ENCODE results near the gene PSMC2. TPM values are rescaled to one million over a fixed set of nuclear protein-coding genes. Genes with fewer than 3 reads are reported as not detected.

The PSMC2 gene
- total RNA-seq, 1 donor from 2014 or later, result 128 TPM

DNA sequence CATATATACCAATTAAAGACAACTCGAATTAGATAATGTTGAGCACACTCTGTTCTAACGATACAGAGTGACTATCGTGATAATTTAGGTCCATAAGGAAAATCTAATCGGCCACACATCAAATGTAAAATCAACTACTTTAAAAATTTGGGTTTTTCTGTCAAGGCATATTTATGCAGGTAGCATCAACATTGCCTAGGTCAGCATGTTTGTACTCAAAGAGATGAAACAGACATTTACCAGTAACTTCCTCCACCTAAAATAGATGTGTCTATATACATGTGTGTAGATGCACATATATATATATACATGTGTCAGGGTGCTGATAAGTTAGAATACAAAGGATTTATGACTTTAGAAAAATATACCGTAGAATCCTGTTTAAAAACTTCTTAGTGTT lies 22.0 kb downstream of the PSMC2 start:
- Histone ChIP-seq H3K4me1 (no peaks in the 10 kb centered on the region), H4K20me1 (ENCODE audit: low read depth) (no peaks in the 10 kb centered on the region), H3K9me3 (ENCODE audit: low read depth) (no peaks in the 10 kb centered on the region), H3K79me2 (ENCODE audit: low read depth) (no peaks in the 10 kb centered on the region), H3K27me3 (no peaks in the 10 kb centered on the region), H3K27ac (no peak overlapping the region), H3K4me3 (no peak overlapping the region), H3F3A (ENCODE audit: low read depth) (no peaks in the 10 kb centered on the region), H3K4me2 (no peak overlapping the region), H3K9ac (no peak overlapping the region), H2AFZ (replicated peaks) (no peak overlapping the region), H3K36me3 (peaks cover 13% of the 10 kb centered on the region)
- H3K4me1 Mint-ChIP-seq, result no peaks in the 10 kb centered on the region
- H3K36me3 Mint-ChIP-seq, result peaks cover 15% of the 10 kb centered on the region
- no peak for TF ChIP-seq EZH2phosphoT487 (IDR thresholded peaks at IDR 0.05)
- no peak for TF ChIP-seq EZH2 (IDR thresholded peaks at IDR 0.05)
- TF ChIP-seq, protein P1, sequence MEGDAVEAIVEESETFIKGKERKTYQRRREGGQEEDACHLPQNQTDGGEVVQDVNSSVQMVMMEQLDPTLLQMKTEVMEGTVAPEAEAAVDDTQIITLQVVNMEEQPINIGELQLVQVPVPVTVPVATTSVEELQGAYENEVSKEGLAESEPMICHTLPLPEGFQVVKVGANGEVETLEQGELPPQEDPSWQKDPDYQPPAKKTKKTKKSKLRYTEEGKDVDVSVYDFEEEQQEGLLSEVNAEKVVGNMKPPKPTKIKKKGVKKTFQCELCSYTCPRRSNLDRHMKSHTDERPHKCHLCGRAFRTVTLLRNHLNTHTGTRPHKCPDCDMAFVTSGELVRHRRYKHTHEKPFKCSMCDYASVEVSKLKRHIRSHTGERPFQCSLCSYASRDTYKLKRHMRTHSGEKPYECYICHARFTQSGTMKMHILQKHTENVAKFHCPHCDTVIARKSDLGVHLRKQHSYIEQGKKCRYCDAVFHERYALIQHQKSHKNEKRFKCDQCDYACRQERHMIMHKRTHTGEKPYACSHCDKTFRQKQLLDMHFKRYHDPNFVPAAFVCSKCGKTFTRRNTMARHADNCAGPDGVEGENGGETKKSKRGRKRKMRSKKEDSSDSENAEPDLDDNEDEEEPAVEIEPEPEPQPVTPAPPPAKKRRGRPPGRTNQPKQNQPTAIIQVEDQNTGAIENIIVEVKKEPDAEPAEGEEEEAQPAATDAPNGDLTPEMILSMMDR (IDR thresholded peaks at IDR 0.05), result no peak
- DNase-seq (ENCODE audit: low spot score), result no peak
- no peak overlapping the region for H3K4me3 Mint-ChIP-seq
- H3K27ac Mint-ChIP-seq, result no peak overlapping the region
- H3K9me3 Mint-ChIP-seq, result no peaks in the 10 kb centered on the region
- no peaks in the 10 kb centered on the region for H3K27me3 Mint-ChIP-seq (ENCODE audit: insufficient read depth, low read depth)

DNA sequence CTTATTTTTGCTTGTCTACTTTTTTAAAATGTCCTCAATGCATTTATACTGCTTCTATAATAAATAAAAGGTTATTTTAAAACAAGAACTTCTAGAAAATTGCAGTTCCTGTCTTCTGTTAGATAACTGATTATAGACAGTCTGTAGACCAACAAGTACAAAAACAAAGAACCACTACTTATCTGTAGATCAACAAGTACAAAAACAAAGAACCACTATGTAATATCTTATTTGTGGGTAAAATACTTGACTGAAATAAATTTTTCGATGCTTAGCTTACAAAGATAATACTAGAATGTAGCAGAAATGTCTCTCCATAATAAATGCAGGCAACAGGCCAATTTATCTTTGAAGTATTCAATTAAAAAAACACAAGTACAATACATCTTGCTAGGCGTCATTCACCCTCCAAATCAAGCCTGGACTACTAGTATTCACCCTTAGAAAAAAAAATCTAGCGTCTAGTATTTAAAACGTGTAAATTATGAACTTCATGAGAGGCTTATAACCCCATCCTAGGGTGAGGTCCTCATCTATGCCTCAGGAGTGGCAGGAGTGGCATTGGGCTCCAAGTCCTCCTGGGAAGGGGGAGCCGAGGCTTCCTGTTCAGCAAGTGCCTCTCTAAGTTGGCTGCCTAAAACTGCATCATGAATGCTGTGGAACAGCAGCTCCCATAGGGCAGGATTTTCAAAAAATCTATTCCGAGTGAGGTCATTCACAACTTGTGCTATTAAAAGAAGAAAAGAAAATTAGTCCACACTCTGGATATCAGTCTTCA lies 26.6 kb downstream of the PSMC2 start:
- no peaks in the 10 kb centered on the region for H3F3A ChIP-seq (ENCODE audit: low read depth)
- no peak overlapping the region for H3K4me2 ChIP-seq
- no peaks in the 10 kb centered on the region for H3K4me1 ChIP-seq
- Mint-ChIP-seq H3K4me3 (no peak overlapping the region), H3K36me3 (no peaks in the 10 kb centered on the region), H3K27ac (no peak overlapping the region), H3K27me3 (ENCODE audit: insufficient read depth, low read depth) (no peaks in the 10 kb centered on the region), H3K4me1 (no peaks in the 10 kb centered on the region), H3K9me3 (no peaks in the 10 kb centered on the region)
- H3K9me3 ChIP-seq (ENCODE audit: low read depth), result no peaks in the 10 kb centered on the region
- no peak overlapping the region for H2AFZ ChIP-seq (replicated peaks)
- no peak overlapping the region for H3K9ac ChIP-seq
- H3K27ac ChIP-seq, result no peak overlapping the region
- H3K4me3 ChIP-seq, result no peak overlapping the region
- H3K27me3 ChIP-seq, result peaks cover 3% of the 10 kb centered on the region
- TF ChIP-seq, protein P1 (IDR thresholded peaks at IDR 0.05), result no peak
- TF ChIP-seq EZH2 (IDR thresholded peaks at IDR 0.05), result no peak
- TF ChIP-seq EZH2phosphoT487 (IDR thresholded peaks at IDR 0.05), result no peak
- H4K20me1 ChIP-seq (ENCODE audit: low read depth), result no peaks in the 10 kb centered on the region
- H3K79me2 ChIP-seq (ENCODE audit: low read depth), result no peaks in the 10 kb centered on the region
- H3K36me3 ChIP-seq, result peaks cover 2% of the 10 kb centered on the region
- peak; percentile 4 for DNase-seq (ENCODE audit: low spot score)

DNA sequence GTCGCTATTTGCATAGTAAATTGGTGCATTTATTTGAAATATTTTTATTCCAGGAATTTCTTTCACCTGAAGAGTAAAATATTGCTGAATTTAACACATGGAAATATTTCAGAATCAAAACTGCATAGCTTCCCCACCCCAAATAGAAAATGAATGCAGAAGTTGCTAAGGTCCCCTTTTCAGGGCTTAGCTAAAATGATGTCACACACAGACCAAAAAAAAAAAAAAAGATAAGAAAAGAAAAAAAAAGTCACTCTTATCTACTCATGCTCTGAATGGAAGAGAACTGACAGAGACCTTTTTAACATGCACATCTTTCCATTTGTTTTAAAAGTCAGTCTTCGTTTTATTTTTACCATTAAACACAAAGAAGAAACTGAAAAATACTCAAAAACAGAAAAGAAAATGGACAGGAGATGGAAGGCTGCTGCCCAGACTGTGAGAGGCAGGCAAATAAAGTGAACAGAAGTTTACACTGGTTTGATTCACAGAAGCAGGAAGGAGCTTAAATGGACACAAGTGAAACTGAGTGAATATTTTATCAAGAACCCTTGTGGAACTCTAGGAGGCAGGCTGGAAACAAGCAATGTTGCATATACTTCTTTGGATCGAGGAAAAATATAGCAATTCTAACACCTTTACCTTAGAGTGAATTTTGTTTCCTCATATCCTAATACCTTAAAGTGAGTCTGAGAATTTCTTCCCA lies 32.0 kb downstream of the PSMC2 start:
- H3K4me3 ChIP-seq, result no peak overlapping the region
- DNase-seq (ENCODE audit: low spot score), result no peak
- peak overlapping the region; percentile 76 for H2AFZ ChIP-seq (replicated peaks)
- no peaks in the 10 kb centered on the region for H3K36me3 ChIP-seq
- TF ChIP-seq EZH2phosphoT487 (IDR thresholded peaks at IDR 0.05) (no peak), EZH2 (IDR thresholded peaks at IDR 0.05) (no peak)
- TF ChIP-seq, protein P1 (IDR thresholded peaks at IDR 0.05), result no peak
- no peaks in the 10 kb centered on the region for H3K9me3 ChIP-seq (ENCODE audit: low read depth)
- H3K27ac ChIP-seq, result no peak overlapping the region
- Mint-ChIP-seq H3K27me3 (ENCODE audit: insufficient read depth, low read depth) (no peaks in the 10 kb centered on the region), H3K36me3 (no peaks in the 10 kb centered on the region), H3K9me3 (no peaks in the 10 kb centered on the region), H3K4me3 (no peak overlapping the region), H3K4me1 (no peaks in the 10 kb centered on the region), H3K27ac (no peak overlapping the region)
- peaks cover 3% of the 10 kb centered on the region for H3K27me3 ChIP-seq
- H4K20me1 ChIP-seq (ENCODE audit: low read depth), result no peaks in the 10 kb centered on the region
- no peaks in the 10 kb centered on the region for H3K4me1 ChIP-seq
- no peak overlapping the region for H3K9ac ChIP-seq
- no peaks in the 10 kb centered on the region for H3K79me2 ChIP-seq (ENCODE audit: low read depth)
- peaks cover 11% of the 10 kb centered on the region for H3F3A ChIP-seq (ENCODE audit: low read depth)
- no peak overlapping the region for H3K4me2 ChIP-seq

All from neural progenitor cell (in vitro differentiated cells).